Kasumi-1 (cell line): ENCODE results near the gene PLN.
A peak's percentile ranks its signal among the peaks of the same experiment; 100 is the strongest.

Experiments
- DNase-seq, 2 experiments: peaks; one replicate each; lab custom pipeline; 2025; lab: John Stamatoyannopoulos, UW

The PLN gene

GRCh38 chr6:118548136-118548535, at the start of gene PLN:
PLN (plus strand) TSS chr6:118548296; CDS start chr6:118558922, 10,626 bp downstream.
- no peak for DNase-seq

GRCh38 chr6:118500130-118501015, 47.7 kb upstream of the PLN start:
- DNase-seq: no peak

DNA sequence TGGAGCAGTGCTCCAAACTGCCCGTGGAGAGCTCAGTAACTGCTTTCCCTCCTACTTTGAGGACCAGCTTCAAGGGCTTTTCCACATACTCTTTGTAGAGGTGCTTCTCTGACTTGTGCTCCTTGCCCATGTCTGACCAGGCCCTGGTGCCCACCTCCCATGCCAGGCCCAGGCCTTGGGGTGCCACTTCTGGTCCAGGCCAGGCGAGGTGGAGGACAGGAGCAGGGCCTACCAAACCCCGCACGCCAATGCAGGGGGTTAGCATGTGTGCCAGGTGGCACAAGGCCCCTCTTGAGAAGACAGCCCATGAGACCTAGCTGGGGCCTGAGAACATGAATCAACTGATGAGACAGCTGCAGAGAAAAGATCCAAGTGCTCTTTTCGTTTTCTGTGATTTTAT, 47.0 kb upstream of the PLN start:
- no peak for DNase-seq

DNA sequence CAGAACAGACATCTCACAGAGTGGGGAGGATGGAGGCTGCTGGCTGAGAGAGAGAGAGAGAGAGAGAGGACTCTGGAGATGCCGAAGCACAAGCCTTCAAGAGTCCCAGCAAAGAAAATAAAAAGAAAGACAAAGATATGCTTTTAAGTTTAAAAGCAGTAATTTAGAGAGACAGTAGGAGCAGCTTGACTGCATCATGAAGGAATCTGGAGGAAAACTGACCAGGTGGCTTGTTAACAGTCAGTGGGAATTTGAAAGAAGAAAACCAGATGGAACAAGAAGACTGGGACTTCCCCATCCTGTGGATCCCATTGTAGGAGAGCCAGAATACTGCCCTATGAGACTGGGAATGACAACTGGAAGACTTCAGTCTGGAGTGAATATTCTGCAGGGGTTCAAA, 46.3 kb upstream of the PLN start:
- DNase-seq: no peak

DNA sequence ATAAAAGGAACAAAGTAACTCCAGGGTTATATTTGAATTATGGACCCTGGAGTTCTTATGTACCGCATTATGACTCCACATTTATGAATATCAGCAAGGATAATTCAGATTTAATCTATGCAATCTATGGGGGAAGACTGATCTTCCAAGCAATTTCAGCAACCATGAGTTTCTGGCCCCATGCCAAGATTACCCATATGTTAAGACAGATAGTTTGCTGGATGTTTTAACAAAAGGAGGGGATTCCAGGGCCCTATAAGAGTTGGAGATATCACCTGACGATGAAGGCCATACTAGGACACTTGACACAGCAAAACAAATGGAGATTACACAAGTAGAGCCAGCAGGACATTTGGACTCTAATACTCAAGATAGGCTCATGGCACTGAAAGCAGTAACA, 45.9 kb upstream of the PLN start:
- no peak for DNase-seq

GRCh38 chr6:118504611-118505010, 43.5 kb upstream of the PLN start:
- DNase-seq: no peak

- no peak for DNase-seq
These were observed 42.4 kb upstream of the PLN start for GRCh38 chr6:118505656-118506055.

DNA sequence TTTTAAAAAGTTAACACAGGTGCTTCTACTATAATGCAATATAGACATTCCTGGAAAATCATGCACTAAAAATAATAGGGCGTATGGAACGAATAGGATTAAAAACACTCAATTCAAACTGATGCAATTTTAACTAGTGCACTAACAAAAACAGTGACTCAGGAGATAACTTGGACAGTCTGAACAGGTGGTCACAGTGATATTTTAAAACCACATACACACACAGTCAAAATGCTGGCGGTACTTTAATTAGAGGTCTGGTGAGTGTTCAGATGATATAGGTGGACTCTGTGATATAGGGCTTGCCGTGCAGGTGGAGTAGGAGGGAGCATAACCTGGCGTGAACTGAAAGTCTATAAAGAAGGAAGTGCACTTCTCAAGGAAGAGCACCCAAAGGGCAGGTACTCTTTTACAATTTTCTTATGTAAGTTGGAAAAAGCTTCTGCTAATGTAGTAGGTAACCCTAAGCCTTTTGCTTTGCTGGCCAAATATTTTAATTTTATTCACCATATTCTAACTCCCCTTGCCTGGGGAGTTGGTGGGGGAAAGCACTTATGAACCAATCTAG, 41.9 kb upstream of the PLN start:
- DNase-seq: no peak

GRCh38 chr6:118507636-118508035, 40.5 kb upstream of the PLN start:
- no peak for DNase-seq

DNA sequence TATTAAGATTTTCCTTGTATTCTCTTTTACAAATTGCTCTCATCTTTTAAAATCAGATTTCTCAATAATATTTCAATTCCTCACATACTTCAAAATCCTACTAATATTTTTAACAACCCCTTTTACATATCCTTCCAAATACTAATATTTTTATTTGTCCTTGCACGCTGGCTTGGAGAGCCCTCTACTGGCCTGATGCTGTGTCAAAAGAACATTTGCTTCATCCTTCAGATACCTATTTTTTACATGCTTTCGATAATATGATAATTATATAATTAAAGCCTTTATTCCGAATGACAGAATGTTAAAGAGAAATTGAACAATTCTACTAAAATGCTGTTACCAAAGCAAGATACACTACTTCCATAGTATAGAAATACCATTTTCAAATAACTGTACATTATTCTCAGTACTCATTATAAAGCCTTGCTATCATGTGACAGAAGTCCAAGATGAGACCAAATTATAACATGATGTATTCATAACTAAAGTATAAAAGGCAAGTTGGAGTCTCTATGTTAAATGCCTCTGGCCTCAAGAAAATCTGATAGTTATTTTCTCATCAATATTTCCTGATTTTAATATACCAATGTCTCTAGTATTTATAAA, 39.0 kb upstream of the PLN start:
- DNase-seq: peak; percentile 31 to 42

- no peak for DNase-seq
These were observed 36.0 kb upstream of the PLN start for GRCh38 chr6:118511930-118512715.

DNA sequence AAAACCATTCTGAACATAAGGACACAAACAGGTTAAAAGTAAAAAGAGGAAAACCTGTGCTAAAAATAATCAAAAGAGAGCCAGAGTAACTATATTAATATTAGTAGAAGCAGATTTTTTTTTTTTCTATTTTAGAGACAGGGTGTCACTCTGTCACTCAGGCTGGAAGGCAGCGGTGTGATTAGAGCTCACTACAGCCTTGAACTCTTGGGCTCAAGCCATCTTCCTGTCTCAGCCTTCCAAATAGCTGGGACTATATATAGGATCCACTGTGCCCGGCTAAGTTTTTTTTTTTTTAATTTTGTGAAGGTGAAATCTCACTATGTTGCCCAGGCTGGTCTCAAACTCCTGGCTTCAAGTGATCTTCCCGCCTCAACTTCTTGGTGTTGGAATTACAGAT, 33.4 kb upstream of the PLN start:
- no peak for DNase-seq

GRCh38 chr6:118522422-118522821, 25.7 kb upstream of the PLN start:
- no peak for DNase-seq

DNA sequence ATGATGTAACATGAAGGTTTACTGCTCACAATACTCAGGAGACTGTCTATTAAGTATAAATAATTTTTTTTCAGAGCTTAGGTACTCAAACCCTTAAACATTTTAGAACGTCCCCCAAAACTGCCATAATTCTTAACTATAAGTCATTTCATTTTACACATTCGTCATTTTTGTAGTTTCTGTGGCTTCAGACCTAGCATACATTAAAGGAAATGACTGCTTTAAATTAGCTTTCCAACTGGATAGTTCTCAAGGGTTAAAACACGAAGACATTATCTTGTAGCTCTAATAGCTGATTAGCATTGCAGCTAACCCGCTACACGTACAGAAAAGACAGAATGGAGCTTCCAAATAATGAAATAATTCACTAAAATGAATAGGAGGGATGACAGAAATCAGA, 24.9 kb upstream of the PLN start:
- no peak for DNase-seq

DNA sequence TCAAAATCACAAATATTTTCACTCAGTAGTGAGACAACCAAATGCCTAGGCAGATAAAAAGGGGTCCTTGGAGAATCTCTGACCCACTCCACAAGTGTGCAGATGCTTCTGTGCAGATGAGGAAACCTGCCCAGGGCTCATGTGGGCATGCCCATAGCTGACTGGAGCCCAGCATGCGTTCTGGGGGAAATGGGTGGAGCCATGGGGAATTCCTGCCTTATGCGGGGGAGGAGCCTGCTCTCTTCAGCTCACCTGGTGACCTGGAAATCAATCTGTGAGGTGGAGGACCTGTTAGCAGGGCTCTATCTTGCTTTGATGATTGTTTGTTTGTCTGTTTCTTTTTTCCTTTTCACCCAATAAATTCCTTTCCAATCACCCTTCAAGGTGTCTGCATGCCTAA, 23.4 kb upstream of the PLN start:
- DNase-seq: no peak

- DNase-seq: no peak
These were observed 21.9 kb upstream of the PLN start for GRCh38 chr6:118525913-118526780.

- no peak for DNase-seq
These were observed 20.0 kb upstream of the PLN start for GRCh38 chr6:118528129-118528528.

GRCh38 chr6:118529756-118530155, 18.3 kb upstream of the PLN start:
- no peak for DNase-seq

DNA sequence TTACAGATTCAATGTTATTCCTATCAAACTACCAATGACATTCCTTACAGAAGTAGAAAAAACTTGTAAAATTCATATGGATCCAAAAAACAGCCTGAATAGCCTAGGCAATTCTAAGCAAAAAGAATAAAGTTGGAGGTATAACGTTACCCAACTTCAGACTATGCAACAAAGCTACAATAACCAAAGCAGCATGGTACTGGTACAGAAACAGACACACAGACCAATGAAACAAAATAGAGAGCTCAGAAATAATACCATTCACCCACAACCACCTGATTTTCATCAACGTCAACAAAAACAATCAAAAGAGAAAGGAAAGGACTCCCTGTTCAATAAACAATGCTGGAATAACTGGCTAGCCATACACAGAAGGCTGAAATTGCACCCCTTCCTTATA, 17.2 kb upstream of the PLN start:
- no peak for DNase-seq

- DNase-seq: no peak
These were observed 12.8 kb upstream of the PLN start for GRCh38 chr6:118535176-118535844.

- no peak for DNase-seq
These were observed 11.6 kb upstream of the PLN start for GRCh38 chr6:118536478-118536877.
